HFFc6 (cell line): ENCODE data around the gene NPAS1. TPM values are rescaled to one million over a fixed set of nuclear protein-coding genes. Genes with fewer than 3 reads are reported as not detected.
A peak's percentile ranks its signal among the peaks of the same experiment; 100 is the strongest.

Experiments
- DNase-seq: peaks from one replicate; pipeline ENCODE4 v3.0.0-alpha.2; 2018
- H3K27ac Mint-ChIP-seq: 2 replicates; pipeline ENCODE4 v1.8.0; 2020; ENCODE audit warnings: mild to moderate bottlenecking, mixed read lengths
- H3K27me3 Mint-ChIP-seq: 2 replicates; pipeline ENCODE4 v1.8.0; 2021; ENCODE audit warnings: mild to moderate bottlenecking, moderate library complexity, mixed read lengths; ENCODE audit not compliant: insufficient read depth
- H3K36me3 Mint-ChIP-seq: 2 replicates; pipeline ENCODE4 v1.8.0; 2021; ENCODE audit warnings: low read depth, mixed read lengths
- H3K4me1 Mint-ChIP-seq: 2 replicates; pipeline ENCODE4 v1.8.0; 2020; ENCODE audit warnings: low read depth, mixed read lengths
- H3K4me3 Mint-ChIP-seq: 2 replicates; pipeline ENCODE4 v1.8.0; 2020; ENCODE audit warnings: mild to moderate bottlenecking, moderate library complexity, mixed read lengths
- H3K9me3 Mint-ChIP-seq: 2 replicates; pipeline ENCODE4 v1.8.0; 2020; ENCODE audit warnings: mild to moderate bottlenecking, mixed read lengths
- CTCF ChIP-seq: fragments of 200-600 bp; sonication (generic); IDR thresholded peaks from 2 replicates; pipeline ENCODE4 v1.5.0; 2021; ENCODE audit warnings: antibody characterized with exemption, mild to moderate bottlenecking
- total RNA-seq, 6 experiments: library from RNA; stranded (reverse); fragmentation: NEBNext Ultra II Directional; extraction: Animal tissue kit (Norgen Biotek cat#: 25700); gene quantifications; 2 replicates in 1 of 6; 3 replicates in 5 of 6; pipeline ENCODE4 v1.2.3, GENCODE V29; 2021

NPAS1 gene
- total RNA-seq, 6 experiments from 2014 or later, result 2.2 to 11.5 (median 3.6) TPM

GRCh38 chr19:47093254-47093653 is 73.6 kb downstream of the NPAS1 start:
- Mint-ChIP-seq H3K4me1 (peaks cover 10% of the 10 kb centered on the region), H3K4me3 (no peak overlapping the region), H3K36me3 (peaks cover 19% of the 10 kb centered on the region), H3K9me3 (no peaks in the 10 kb centered on the region), H3K27ac (no peak overlapping the region), H3K27me3 (no peaks in the 10 kb centered on the region; the same call in none of the 2 replicates)
- no peak for TF ChIP-seq CTCF
- no peak for DNase-seq

GRCh38 chr19:47093841-47094240 is 74.2 kb downstream of the NPAS1 start:
- no peak for TF ChIP-seq CTCF
- peaks cover 10% of the 10 kb centered on the region for H3K4me1 Mint-ChIP-seq
- H3K27me3 Mint-ChIP-seq, result no peaks in the 10 kb centered on the region; the same call in none of the 2 replicates
- no peak overlapping the region for H3K4me3 Mint-ChIP-seq
- peaks cover 19% of the 10 kb centered on the region for H3K36me3 Mint-ChIP-seq
- no peak for DNase-seq
- H3K27ac Mint-ChIP-seq, result peak overlapping the region; percentile 24; the same call in 1 of the 2 replicates
- H3K9me3 Mint-ChIP-seq, result no peaks in the 10 kb centered on the region

GRCh38 chr19:47094557-47095475 is 75.2 kb downstream of the NPAS1 start:
- DNase-seq, result no peak
- H3K36me3 Mint-ChIP-seq, result peaks cover 13% of the 10 kb centered on the region
- TF ChIP-seq CTCF, result no peak
- H3K27me3 Mint-ChIP-seq, result no peaks in the 10 kb centered on the region; the same call in none of the 2 replicates
- no peaks in the 10 kb centered on the region for H3K9me3 Mint-ChIP-seq
- peaks cover 10% of the 10 kb centered on the region for H3K4me1 Mint-ChIP-seq
- H3K27ac Mint-ChIP-seq, result peak overlapping the region; percentile 58
- no peak overlapping the region for H3K4me3 Mint-ChIP-seq

Other genes starting within 250 kb of the NPAS1 start
- 100 to 1,000 TPM; 263 to 310 (median 281) TPM for gene SLC1A5, start 231.2 kb upstream of the NPAS1 start, total RNA-seq
- 100 to 1,000 TPM; 416 to 479 (median 463) TPM for gene AP2S1, start 169.0 kb upstream of the NPAS1 start, total RNA-seq
- gene ARHGAP35, start 158.8 kb upstream of the NPAS1 start, total RNA-seq, result 10 to 100 TPM; 51.9 to 69.8 (median 63.4) TPM
- gene TMEM160, start 28.8 kb downstream of the NPAS1 start, total RNA-seq, result 10 to 100 TPM; 44.2 to 55.1 (median 49.3) TPM
- 10 to 100 TPM; 43.9 to 66.1 (median 55.2) TPM for gene ZC3H4, start 93.9 kb downstream of the NPAS1 start, total RNA-seq
- gene SAE1, start 111.0 kb downstream of the NPAS1 start, total RNA-seq, result 100 to 1,000 TPM; 158 to 181 (median 175) TPM
- gene BBC3, start 211.4 kb downstream of the NPAS1 start, total RNA-seq, result 10 to 100 TPM in 2 of 6 experiments, 1 to 10 TPM in 4; 8.6 to 10.9 (median 9.6) TPM
- gene CCDC9, start 236.7 kb downstream of the NPAS1 start, total RNA-seq, result 10 to 100 TPM; 20.6 to 30.6 (median 23.8) TPM